Activated CD4-positive, alpha-beta T cell treated with anti-CD3 and anti-CD28 coated beads for 36 hours (primary cell): ENCODE data around the gene BTNL8. TPM values are rescaled to one million over a fixed set of nuclear protein-coding genes. Genes with fewer than 3 reads are reported as not detected.

Experiments
- ATAC-seq: fragments of 200-7000 bp; cut with Tn5 transposase; one replicate; pipeline ENCODE4 v1.10.0; 2021; ENCODE audit warnings: mild to moderate bottlenecking, moderate library complexity
- CTCF ChIA-PET: fragments of 350-600 bp; sonication (Branson Sonifier 250); formaldehyde crosslinking; loops from one replicate; lab custom pipeline; 2021; ENCODE audit warnings: antibody characterized with exemption; lab: Charles Lee
- POLR2A ChIA-PET: fragments of 350-600 bp; sonication (Branson Sonifier 250); formaldehyde crosslinking; loops from one replicate; lab custom pipeline; 2021; ENCODE audit warnings: antibody characterized with exemption, inconsistent platforms; lab: Charles Lee
- DNase-seq: peaks from one replicate; pipeline ENCODE4 v3.0.0-alpha.2; 2020
- H3K27ac Mint-ChIP-seq: one replicate; pipeline ENCODE4 v1.8.0; 2021; ENCODE audit warnings: mixed read lengths
- H3K27me3 Mint-ChIP-seq: one replicate; pipeline ENCODE4 v1.8.0; 2021; ENCODE audit warnings: mixed read lengths
- H3K36me3 Mint-ChIP-seq: one replicate; pipeline ENCODE4 v1.8.0; 2021; ENCODE audit warnings: low read depth, mixed read lengths
- H3K4me1 Mint-ChIP-seq: one replicate; pipeline ENCODE4 v1.8.0; 2021; ENCODE audit warnings: mixed read lengths
- H3K4me3 Mint-ChIP-seq: one replicate; pipeline ENCODE4 v1.8.0; 2021; ENCODE audit warnings: mild to moderate bottlenecking, moderate library complexity, mixed read lengths
- H3K9me3 Mint-ChIP-seq: one replicate; pipeline ENCODE4 v1.8.0; 2021; ENCODE audit warnings: low read depth, mixed read lengths
- intact Hi-C, 2 experiments: fragments of 100-400 bp; cut with DNase I in 1 of 2; cut with micrococcal nuclease in 1 of 2; formaldehyde crosslinking; loops; one replicate each; pipeline versions ENCODE4 v1.14.2 to v1.15.1; 2022 to 2024; cut with DNase I, micrococcal nuclease
- total RNA-seq, 2 experiments: library from RNA; stranded (reverse); gene quantifications; one replicate each; pipeline ENCODE4 v1.2.3, GENCODE V29; 2021

Gene BTNL8
- total RNA-seq, 2 experiments from 2014 or later, result 0.11 TPM; not detected in 1

DNA sequence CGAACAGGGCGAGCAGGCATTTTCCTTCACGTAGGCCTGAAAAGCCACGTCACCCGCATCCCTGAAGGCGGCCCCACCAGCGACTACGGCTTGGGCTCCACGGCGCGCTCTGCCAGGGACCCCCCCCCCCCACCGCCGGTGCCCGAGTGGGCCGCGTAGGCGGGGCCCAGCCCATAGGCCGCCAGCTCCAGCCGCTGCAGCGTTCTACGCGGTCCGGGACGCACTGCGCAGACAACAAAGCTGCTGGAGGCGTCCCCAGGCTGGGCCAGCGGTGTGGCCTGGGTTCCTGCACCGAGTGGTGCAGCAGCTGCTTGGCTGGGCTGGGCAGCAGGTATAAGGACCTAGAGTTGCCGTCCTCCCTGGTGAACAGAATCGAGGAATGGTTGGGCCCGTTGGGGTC is 71.4 kb downstream of the BTNL8 start:
- POLR2A ChIA-PET, result no interaction called here
- Mint-ChIP-seq H3K4me1 (peaks cover 4% of the 10 kb centered on the region), H3K27ac (no peak overlapping the region), H3K36me3 (no peaks in the 10 kb centered on the region), H3K27me3 (peaks cover 4% of the 10 kb centered on the region), H3K9me3 (no peaks in the 10 kb centered on the region), H3K4me3 (no peak overlapping the region)
- CTCF ChIA-PET, result no interaction called here
- intact Hi-C loops, result no loop called here
- ATAC-seq (no peak), DNase-seq (no peak)

DNA sequence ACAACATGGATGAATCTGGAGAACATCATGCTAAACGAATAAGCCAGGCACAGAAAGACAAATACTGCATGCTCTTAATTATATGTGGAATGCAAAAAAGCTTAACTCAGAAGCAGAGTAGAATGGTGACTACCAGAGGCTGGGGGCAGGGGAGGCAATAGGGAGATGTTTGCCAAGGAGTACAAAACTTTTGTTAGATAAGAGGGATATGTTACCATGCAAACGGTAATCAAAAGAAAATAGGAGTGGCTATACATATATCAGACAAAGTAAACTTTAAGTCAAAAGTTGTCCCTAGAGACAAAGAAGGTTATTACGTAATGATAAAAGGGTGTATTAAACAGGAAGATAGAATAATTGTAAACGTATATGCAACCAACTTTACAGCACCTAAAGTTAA is 71.9 kb downstream of the BTNL8 start:
- ATAC-seq (no peak), DNase-seq (no peak)
- Mint-ChIP-seq H3K9me3 (no peaks in the 10 kb centered on the region), H3K4me3 (no peak overlapping the region), H3K36me3 (no peaks in the 10 kb centered on the region), H3K4me1 (peaks cover 4% of the 10 kb centered on the region), H3K27me3 (peaks cover 4% of the 10 kb centered on the region), H3K27ac (no peak overlapping the region)
- ChIA-PET CTCF (no interaction called here), POLR2A (no interaction called here)
- intact Hi-C loops, result no loop called here

DNA sequence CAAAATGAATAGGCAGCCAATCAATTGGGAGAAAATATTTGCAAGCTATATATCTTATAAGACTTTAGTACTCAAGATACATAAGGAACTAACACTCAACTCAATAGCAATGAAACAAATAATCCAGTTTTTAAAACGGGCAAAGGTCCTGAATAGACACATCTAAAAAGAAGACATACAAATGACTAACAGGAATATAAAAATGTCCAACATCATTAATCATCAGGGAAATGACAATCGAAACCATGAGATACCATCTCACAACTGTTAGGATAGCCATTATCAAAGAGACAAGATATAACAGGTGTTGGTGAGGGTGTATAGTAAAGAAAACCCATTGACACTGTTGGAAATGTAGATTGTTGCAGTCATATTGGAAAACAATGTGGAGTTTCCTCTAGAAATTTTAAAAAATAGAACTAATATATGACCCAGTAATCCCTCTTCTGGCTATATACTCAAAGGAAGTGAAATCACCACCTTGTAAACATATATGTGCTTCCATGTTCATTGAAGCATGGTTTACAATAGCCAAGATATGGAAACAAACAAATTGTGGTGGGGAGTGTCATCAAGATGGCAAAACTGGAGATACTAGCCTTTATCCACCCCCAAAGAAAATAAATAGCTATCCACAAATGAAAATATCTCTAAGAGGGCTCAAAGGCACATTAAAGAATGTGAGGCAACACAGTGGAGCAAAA is 75.8 kb downstream of the BTNL8 start:
- ATAC-seq, result no peak
- H3K36me3 Mint-ChIP-seq, result no peaks in the 10 kb centered on the region
- no peaks in the 10 kb centered on the region for H3K9me3 Mint-ChIP-seq
- no peak for DNase-seq
- intact Hi-C loops, result no loop called here
- no peak overlapping the region for H3K27ac Mint-ChIP-seq
- CTCF ChIA-PET, result no interaction called here
- no peak overlapping the region for H3K4me3 Mint-ChIP-seq
- H3K4me1 Mint-ChIP-seq, result peaks cover 10% of the 10 kb centered on the region
- H3K27me3 Mint-ChIP-seq, result no peaks in the 10 kb centered on the region
- POLR2A ChIA-PET, result interaction anchor here (0.6 kb wide), 1 partner anchor 16 kb away, joined by 6 read pairs; no protein-coding TSS in a partner anchor

DNA sequence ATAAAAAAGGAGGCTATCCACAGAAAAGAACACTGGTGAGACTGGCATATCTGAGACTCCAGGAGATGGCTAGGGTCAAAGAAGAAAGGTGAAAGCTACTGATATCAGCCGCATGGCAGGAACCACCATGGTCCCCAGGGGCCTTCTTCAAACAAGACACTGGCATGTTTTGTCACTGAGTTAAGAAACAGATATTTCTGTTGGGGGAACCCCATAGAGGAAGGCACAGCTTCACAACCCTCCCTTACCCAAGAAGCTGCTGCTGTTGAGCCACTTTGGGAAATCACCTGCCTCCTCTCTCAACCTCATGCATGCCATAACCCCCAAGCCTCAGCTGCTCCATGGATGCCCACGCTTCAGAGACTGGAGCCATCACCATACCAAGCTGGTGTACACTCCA is 76.4 kb downstream of the BTNL8 start:
- no peak overlapping the region for H3K27ac Mint-ChIP-seq
- no peaks in the 10 kb centered on the region for H3K9me3 Mint-ChIP-seq
- CTCF ChIA-PET, result no interaction called here
- ATAC-seq (peak; percentile 78), DNase-seq (no peak)
- intact Hi-C loops, result no loop called here
- POLR2A ChIA-PET, result interaction anchor here (0.6 kb wide), 1 partner anchor 16 kb away, joined by 6 read pairs; no protein-coding TSS in a partner anchor
- H3K36me3 Mint-ChIP-seq, result no peaks in the 10 kb centered on the region
- no peaks in the 10 kb centered on the region for H3K27me3 Mint-ChIP-seq
- H3K4me3 Mint-ChIP-seq, result no peak overlapping the region
- peaks cover 10% of the 10 kb centered on the region for H3K4me1 Mint-ChIP-seq

DNA sequence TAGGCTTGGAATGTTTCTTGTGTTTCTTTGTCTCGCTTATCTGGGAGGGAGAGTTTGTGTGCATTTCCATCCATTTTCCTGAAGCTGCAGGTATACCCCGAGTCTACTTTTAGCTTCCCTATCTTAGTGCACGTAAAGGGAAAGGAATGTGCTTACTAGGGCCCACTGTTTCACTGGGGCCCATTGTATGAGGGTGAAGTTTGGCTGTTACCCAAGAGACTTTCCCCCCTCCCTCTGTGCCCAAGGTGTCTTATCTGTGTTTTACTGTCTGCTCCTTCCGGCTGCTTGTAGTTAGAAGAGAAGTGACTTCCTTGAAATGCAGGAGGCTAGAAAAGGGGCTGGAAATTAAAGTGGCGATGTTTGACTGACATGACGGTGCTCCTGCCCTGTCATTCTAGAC is 77.6 kb downstream of the BTNL8 start:
- peaks cover 10% of the 10 kb centered on the region for H3K4me1 Mint-ChIP-seq
- H3K9me3 Mint-ChIP-seq, result no peaks in the 10 kb centered on the region
- POLR2A ChIA-PET, result no interaction called here
- H3K36me3 Mint-ChIP-seq, result no peaks in the 10 kb centered on the region
- CTCF ChIA-PET, result no interaction called here
- H3K4me3 Mint-ChIP-seq, result no peak overlapping the region
- peak overlapping the region; percentile 34 for H3K27ac Mint-ChIP-seq
- peaks cover 4% of the 10 kb centered on the region for H3K27me3 Mint-ChIP-seq
- intact Hi-C loops, result no loop called here
- DNase-seq (no peak), ATAC-seq (no peak)

DNA sequence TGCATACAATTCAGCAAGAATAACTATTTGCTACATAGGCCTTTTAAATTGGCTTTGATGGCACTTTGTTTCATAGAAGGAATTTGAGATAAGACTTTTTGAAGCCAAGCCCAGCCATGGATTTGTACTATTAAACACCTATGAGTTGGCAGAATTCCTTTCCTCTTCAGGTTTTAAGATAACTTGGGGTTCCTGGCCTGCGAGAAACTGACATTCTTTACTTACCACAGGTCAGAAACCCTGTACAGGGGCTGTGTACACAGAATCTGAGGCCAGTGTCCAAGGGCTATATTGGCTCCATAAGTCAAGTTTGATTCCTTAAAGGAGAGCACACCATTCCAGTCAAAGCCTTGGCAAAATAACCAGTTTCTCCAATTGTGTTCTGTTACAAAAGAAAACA is 78.9 kb downstream of the BTNL8 start:
- DNase-seq (no peak), ATAC-seq (no peak)
- Mint-ChIP-seq H3K27me3 (peaks cover 9% of the 10 kb centered on the region), H3K4me1 (peaks cover 10% of the 10 kb centered on the region), H3K4me3 (no peak overlapping the region), H3K27ac (no peak overlapping the region), H3K9me3 (no peaks in the 10 kb centered on the region), H3K36me3 (no peaks in the 10 kb centered on the region)
- CTCF ChIA-PET, result interaction anchor here (0.6 kb wide), 1 partner anchor 34 kb away, joined by 3 read pairs; no protein-coding TSS in a partner anchor
- intact Hi-C loops, result no loop called here
- POLR2A ChIA-PET, result no interaction called here

DNA sequence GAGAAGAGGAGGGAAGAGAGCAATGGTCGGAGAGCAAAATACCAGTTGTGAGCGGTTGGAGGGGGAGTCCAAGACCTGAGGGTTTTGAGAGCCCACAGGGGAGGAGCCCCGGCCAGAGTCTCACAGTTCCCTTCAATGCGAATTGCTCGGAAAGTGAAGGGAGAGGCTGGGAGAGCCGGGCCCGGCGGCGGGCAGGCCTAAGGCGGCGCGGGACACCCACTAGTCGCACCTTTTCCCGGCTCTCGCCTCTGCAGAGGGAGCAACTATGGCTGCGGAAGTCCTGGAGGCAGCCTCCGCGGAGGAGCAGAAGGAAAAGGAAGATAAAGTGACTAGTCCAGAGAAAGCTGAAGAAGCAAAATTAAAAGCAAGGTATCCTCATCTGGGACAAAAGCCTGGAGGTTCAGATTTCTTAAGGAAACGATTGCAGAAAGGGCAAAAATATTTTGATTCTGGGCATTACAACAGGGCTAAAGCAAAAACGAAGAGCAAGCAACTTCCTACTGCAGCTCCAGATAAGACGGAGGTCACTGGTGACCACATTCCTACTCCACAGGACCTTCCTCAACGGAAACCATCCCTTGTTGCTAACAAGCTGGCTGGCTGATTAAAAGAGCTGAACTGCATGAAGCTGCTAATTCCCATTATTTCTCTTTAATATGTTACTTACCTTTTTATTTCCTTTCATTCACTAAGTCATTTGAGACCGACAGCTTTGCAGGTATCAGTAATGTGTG is 83.2 kb downstream of the BTNL8 start:
- Mint-ChIP-seq H3K4me3 (no peak overlapping the region), H3K27me3 (peaks cover 16% of the 10 kb centered on the region), H3K9me3 (peaks cover 2% of the 10 kb centered on the region), H3K36me3 (no peaks in the 10 kb centered on the region), H3K27ac (no peak overlapping the region), H3K4me1 (no peaks in the 10 kb centered on the region)
- DNase-seq, result no peak
- ChIA-PET CTCF (interaction anchor here (1.0 kb wide), 1 partner anchor 18 kb away, joined by 3 read pairs; no protein-coding TSS in a partner anchor), POLR2A (no interaction called here)
- ATAC-seq, result no peak
- intact Hi-C loops, result no loop called here

DNA sequence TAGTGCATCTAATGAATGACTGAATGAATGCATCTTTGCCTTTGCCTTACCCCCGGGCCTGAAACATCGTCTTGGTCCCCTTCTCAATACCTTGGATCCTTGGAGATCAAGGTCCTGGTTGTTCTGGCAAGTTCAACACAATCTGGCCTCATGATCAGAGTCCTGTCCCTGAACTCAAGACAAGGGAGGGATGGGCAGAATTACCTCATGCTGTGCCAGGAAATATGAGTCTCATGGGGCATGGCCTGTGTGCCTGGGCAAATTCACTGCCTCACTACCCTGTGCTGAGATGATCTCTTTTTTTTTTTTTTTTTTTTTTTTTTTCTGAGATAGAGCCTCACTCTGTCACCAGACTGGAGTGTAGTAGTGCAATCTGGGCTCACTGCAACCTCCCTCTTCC is 89.1 kb downstream of the BTNL8 start:
- ATAC-seq (no peak), DNase-seq (no peak)
- H3K27ac Mint-ChIP-seq, result no peak overlapping the region
- H3K36me3 Mint-ChIP-seq, result no peaks in the 10 kb centered on the region
- intact Hi-C loops, result no loop called here
- no peak overlapping the region for H3K4me3 Mint-ChIP-seq
- peaks cover 2% of the 10 kb centered on the region for H3K9me3 Mint-ChIP-seq
- ChIA-PET CTCF (no interaction called here), POLR2A (no interaction called here)
- H3K4me1 Mint-ChIP-seq, result no peaks in the 10 kb centered on the region
- H3K27me3 Mint-ChIP-seq, result peaks cover 24% of the 10 kb centered on the region

DNA sequence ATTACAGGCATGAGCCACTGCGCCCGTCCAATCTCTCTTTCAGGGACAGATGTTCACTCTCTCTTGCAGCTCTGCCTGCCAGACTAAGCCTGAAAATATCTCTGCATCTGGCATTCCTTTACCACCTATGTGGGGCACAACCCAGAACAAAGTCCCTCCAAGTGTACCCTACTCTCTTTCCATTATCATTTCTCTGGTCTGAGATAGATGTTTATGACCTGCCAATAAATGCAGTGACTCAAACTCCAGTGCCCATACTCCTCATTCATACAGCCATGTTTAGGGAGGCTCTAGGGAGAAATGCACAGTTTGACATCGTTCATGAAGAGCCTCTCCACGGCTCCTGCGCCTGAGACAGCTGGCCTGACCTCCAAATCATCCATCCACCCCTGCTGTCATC is 89.6 kb downstream of the BTNL8 start, which contains the start of gene BTNL3:
BTNL3 (plus strand) TSS at position 255 of the 400 bp plus-strand sequence. CDS start 183 bp downstream, outside the sequence.
- intact Hi-C loops, result no loop called here
- Mint-ChIP-seq H3K27ac (no peak within 1 kb of the TSS), H3K27me3 (peaks cover 24% of the 10 kb centered on the region), H3K4me3 (no peak within 1 kb of the TSS), H3K9me3 (peaks cover 2% of the 10 kb centered on the region), H3K36me3 (no peaks in the 10 kb centered on the region), H3K4me1 (no peaks in the 10 kb centered on the region)
- POLR2A ChIA-PET, result no interaction called here
- CTCF ChIA-PET, result no interaction called here
- DNase-seq (no peak), ATAC-seq (no peak)

DNA sequence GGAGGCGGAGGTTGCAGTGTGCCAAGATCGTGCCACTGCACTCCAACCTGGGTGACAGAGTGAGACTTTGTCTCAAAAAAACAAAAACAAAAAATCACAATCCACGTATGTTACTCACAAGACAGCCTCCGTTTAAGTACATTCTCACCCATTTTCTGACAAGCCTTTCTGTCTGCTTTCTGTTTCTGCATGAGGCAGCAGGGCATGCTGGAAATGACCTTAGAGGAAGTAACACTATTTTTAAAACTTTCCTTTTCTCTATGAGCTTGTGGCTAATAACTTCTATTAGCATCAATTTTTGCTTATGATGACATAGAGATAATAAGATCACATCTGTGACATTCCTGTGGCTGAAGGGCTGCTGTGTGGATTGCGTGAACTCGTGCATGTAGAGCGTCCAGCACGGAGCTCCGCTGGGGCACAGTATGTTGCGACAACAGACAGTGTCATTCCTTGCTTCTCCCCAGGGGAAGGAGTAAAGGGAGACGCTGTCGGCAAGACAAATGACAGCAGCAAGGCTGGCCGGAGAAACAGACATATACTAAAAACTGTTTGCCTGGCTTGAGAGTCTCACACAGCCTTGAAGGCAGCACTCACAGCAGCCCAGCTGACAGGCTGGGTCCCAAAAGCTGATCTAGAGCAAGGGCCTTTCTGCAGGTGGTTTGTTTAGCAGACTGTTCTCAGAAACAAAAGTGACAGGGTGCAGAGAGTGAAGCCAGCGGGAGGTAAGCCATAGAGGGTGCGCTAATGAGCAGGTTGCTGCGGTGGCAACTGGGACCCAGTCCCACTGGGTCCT is 91.3 kb downstream of the BTNL8 start:
- Mint-ChIP-seq H3K4me1 (no peaks in the 10 kb centered on the region), H3K36me3 (no peaks in the 10 kb centered on the region), H3K27ac (no peak overlapping the region), H3K27me3 (peaks cover 20% of the 10 kb centered on the region), H3K9me3 (peaks cover 2% of the 10 kb centered on the region), H3K4me3 (no peak overlapping the region)
- POLR2A ChIA-PET, result no interaction called here
- CTCF ChIA-PET, result no interaction called here
- ATAC-seq (no peak), DNase-seq (no peak)
- intact Hi-C loops, result no loop called here

DNA sequence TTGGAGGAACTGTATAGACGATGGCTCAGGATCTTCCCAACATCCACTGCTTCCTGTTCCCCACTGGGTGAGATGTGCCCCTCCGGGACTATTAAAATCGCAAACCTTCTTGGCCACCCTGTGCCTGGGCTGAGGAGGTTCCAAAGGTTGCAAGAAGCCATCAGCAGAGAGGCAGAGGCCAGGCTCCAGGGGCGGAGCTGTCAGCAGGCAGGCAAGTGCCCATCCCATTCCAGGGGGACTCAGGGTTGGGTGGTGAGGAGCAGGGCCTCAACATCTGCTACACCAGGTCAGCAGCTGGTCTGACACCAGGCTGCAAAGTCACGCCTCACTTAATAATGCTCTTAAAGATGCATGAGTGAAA is 91.9 kb downstream of the BTNL8 start:
- no peaks in the 10 kb centered on the region for H3K36me3 Mint-ChIP-seq
- peaks cover 2% of the 10 kb centered on the region for H3K9me3 Mint-ChIP-seq
- no peak overlapping the region for H3K27ac Mint-ChIP-seq
- intact Hi-C loops, result no loop called here
- ATAC-seq (no peak), DNase-seq (no peak)
- ChIA-PET CTCF (no interaction called here), POLR2A (no interaction called here)
- no peaks in the 10 kb centered on the region for H3K4me1 Mint-ChIP-seq
- peaks cover 19% of the 10 kb centered on the region for H3K27me3 Mint-ChIP-seq
- no peak overlapping the region for H3K4me3 Mint-ChIP-seq
